Ishikawa (cell line): ENCODE data around the gene CEP68.

Source experiments
- CEBPB ChIP-seq: IDR thresholded peaks from 2 replicates; pipeline ENCODE4 v1.6.1; 2012
- CREB1 ChIP-seq: IDR thresholded peaks from 2 replicates; pipeline ENCODE4 v1.6.1; 2012; ENCODE audit warnings: low read depth
- EGR1 ChIP-seq: IDR thresholded peaks from 2 replicates; pipeline ENCODE4 v1.6.1; 2012
- EP300 ChIP-seq: IDR thresholded peaks from 2 replicates; pipeline ENCODE4 v1.6.1; 2012; ENCODE audit warnings: borderline replicate concordance
- FOXM1 ChIP-seq: IDR thresholded peaks from 2 replicates; pipeline ENCODE4 v1.6.1; 2012; ENCODE audit warnings: low read depth, borderline replicate concordance
- NFIC ChIP-seq: IDR thresholded peaks from 2 replicates; pipeline ENCODE4 v1.6.1; 2012
- RAD21 ChIP-seq: IDR thresholded peaks from 2 replicates; pipeline ENCODE4 v1.6.1; 2012; ENCODE audit warnings: low read depth
- REST ChIP-seq: IDR thresholded peaks from 2 replicates; pipeline ENCODE4 v1.6.1; 2012; ENCODE audit warnings: low read depth, mild to moderate bottlenecking
- TAF1 ChIP-seq: IDR thresholded peaks from 2 replicates; pipeline ENCODE4 v1.6.1; 2012; ENCODE audit warnings: low read depth, mild to moderate bottlenecking
- TCF12 ChIP-seq: IDR thresholded peaks from 2 replicates; pipeline ENCODE4 v1.6.1; 2012; ENCODE audit warnings: low read depth
- TEAD4 ChIP-seq: IDR thresholded peaks from 2 replicates; pipeline ENCODE4 v1.6.1; 2012
- YY1 ChIP-seq: IDR thresholded peaks from 2 replicates; pipeline ENCODE4 v1.6.1; 2012; ENCODE audit warnings: low read depth
- ZBTB7A ChIP-seq: IDR thresholded peaks from 2 replicates; pipeline ENCODE4 v1.6.1; 2012; ENCODE audit warnings: low read depth
- TF ChIP-seq, protein P1 (sequence below): IDR thresholded peaks from 2 replicates; pipeline ENCODE4 v1.6.1; 2012
- TF ChIP-seq, protein P2 (sequence below): IDR thresholded peaks from 2 replicates; pipeline ENCODE4 v1.6.1; 2012

CEP68 gene

GRCh38 chr2:65081232-65081685 is 25.0 kb downstream of the CEP68 start:
- TF ChIP-seq, protein P1, sequence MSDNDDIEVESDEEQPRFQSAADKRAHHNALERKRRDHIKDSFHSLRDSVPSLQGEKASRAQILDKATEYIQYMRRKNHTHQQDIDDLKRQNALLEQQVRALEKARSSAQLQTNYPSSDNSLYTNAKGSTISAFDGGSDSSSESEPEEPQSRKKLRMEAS: no peak
- TF ChIP-seq EP300 (no peak), EGR1 (no peak), TAF1 (no peak), REST (no peak), CREB1 (no peak), TCF12 (no peak), FOXM1 (no peak), NFIC (no peak)
- TF ChIP-seq, protein P2, sequence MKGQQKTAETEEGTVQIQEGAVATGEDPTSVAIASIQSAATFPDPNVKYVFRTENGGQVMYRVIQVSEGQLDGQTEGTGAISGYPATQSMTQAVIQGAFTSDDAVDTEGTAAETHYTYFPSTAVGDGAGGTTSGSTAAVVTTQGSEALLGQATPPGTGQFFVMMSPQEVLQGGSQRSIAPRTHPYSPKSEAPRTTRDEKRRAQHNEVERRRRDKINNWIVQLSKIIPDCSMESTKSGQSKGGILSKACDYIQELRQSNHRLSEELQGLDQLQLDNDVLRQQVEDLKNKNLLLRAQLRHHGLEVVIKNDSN: no peak

DNA sequence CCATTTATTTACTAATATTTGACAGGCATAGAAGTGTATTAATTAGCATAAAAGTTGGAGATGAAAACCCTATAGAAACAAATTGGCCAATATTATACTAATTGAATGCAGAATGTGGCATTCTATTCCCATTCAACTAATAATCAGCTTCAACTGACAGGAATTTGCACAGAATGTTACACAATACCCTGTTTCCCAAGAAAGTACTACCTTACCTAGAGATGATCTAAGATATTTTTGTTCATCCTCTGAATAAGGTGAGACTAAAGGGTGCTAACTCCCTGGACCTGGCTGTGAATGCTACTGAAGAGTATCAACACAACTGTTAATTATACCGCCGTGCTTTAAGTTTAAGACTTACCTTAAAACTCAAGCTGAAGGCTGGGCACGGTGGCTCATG is 28.9 kb downstream of the CEP68 start:
- TF ChIP-seq FOXM1 (no peak), CREB1 (no peak), YY1 (no peak), CEBPB (no peak), EP300 (no peak), TEAD4 (no peak)
- TF ChIP-seq, protein P1: no peak

GRCh38 chr2:65092791-65093190 is 36.6 kb downstream of the CEP68 start:
- TF ChIP-seq TAF1 (no peak), EGR1 (no peak), FOXM1 (no peak), ZBTB7A (no peak), CEBPB (no peak), TEAD4 (no peak), REST (no peak), CREB1 (no peak), NFIC (no peak), RAD21 (no peak), TCF12 (no peak)
- TF ChIP-seq, protein P2: no peak
- TF ChIP-seq, protein P1: no peak

DNA sequence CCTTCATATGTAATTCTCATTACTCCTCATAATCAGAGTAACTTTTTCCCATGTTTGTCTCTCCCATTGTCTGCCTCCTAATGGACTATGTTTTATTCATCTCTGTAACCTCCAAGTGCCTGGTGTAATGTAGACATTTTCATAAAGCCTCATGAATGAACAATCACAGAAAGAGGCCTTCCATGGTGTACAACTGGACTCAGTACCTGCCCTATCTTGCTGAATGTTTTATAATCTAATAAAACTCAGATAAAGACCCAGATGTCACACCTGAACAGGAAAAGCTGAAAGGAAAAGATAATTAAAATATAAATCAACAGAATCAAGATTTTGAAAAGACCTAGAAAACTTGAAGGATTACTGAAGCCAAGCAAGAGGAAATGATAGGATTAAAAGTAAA is 37.0 kb downstream of the CEP68 start:
- TF ChIP-seq TCF12 (no peak), EGR1 (no peak), EP300 (no peak), TEAD4 (no peak), ZBTB7A (no peak), RAD21 (no peak), NFIC (no peak), REST (no peak), TAF1 (no peak), CEBPB (no peak), FOXM1 (no peak), YY1 (no peak), CREB1 (no peak)
- TF ChIP-seq, protein P1: no peak
- TF ChIP-seq, protein P2: no peak
